HG03442 (cell line): ENCODE data around the gene TEAD1.

ENCODE experiments used
- ATAC-seq: cut with Tn5 transposase; IDR thresholded peaks from one replicate; pipeline ENCODE4 v1.9.1; 2021; ENCODE audit warnings: mild to moderate bottlenecking, moderate library complexity; ENCODE audit not compliant: unreplicated experiment

The TEAD1 gene

GRCh38 chr11:12673924-12674570 is at the start of gene TEAD1:
TSS of gene TEAD1 (plus strand) at chr11:12674421.
- ATAC-seq, result peak; percentile 88

DNA sequence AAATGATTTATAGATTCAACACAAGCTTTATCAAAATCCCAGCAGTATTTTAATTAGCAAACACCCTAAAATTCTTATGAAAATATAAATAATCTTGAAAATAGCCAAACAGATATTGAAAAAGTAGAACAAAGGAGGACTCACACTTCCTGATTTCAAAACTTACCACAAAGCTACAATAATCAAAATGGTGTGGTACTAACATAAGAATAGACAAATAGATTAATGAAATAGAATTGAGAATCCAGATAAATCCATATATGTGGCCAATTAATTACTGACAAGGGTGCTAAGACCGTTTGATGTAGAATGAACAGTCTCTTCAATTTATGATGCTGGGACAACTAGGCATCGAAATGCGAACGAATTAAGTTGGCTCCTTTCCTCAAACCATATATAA is 49.6 kb upstream of the TEAD1 start:
- no peak for ATAC-seq

DNA sequence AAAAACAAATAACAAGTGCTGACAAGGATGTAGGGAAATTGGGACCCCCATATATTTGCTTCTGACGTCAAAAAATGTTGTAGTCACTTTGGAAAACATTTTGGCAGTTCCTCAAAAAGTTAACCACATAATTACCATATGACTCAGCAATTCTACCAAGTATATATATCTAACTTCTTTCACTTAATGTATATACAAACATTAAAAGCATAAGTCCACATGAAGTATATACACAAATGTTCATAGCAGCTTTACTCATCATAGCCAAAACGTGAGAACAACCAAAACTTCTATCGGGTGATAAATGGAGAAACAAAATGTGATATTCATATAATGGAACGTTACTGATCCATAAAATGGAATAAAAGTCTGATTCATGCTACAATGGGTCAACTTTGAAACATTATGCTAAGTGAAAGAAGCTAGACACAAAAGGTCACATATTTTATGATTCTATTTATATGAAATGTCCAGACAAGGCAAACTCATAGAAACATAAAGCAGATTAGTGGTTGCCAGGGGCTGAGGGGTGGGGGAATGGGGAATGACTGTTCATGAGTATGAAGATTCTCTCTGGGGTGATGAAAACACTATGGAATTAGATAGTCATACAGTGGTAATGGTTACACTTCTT is 48.7 kb upstream of the TEAD1 start:
- no peak for ATAC-seq

GRCh38 chr11:12626616-12627015 is 47.6 kb upstream of the TEAD1 start:
- no peak for ATAC-seq

GRCh38 chr11:12628314-12628713 is 45.9 kb upstream of the TEAD1 start:
- ATAC-seq, result no peak

DNA sequence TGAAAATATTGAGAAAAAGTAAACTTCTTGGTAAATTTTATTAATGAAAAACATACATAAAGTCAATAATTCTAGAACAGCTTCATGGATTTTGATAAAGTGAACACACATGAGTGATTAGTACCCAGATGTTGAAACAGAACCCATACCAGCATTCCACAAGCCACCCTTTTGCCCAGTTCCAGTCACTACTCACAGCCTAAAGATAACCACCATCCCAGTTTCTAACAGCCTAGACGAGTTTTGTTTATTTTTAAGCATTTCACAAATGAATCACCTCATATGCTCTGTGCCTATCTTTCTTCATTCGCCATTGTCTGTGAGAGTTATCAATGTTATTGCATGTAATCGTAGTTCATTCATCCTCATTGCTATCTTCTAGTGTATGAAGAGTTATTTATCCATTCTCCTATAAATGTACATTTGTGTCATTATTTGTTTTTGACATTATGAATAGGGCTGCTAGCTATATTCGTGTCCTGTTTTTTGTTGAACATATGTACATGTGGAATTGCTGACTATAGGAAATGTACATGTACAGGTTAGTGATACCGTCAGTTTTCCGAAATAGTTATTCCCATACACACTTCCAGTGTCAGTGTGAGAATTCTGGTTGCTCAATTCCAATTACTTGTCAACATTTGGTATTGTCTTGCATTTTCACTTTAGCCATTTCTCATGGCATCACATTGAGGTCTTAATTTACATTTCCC is 44.5 kb upstream of the TEAD1 start:
- ATAC-seq, result no peak

DNA sequence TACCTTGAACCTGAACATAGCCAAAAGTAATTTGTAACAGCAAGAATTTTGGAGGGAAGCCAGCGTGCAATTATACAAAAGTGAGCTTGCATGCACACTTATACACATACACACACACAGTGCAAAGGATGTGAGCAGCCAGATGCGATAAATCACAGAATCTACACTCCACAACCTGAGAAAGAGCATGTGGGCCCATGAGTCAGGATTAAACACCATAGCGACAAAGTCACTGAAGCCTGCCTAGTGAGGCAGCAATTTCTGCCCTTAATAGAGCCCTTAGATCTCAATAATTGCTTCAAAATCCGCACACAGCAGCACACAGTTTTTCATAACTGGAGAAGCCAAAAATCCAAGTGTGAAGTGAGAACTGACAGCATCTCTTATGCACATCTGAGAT is 42.6 kb upstream of the TEAD1 start:
- ATAC-seq, result no peak

- ATAC-seq, result no peak
Observed at GRCh38 chr11:12634329-12634728, 39.9 kb upstream of the TEAD1 start.

DNA sequence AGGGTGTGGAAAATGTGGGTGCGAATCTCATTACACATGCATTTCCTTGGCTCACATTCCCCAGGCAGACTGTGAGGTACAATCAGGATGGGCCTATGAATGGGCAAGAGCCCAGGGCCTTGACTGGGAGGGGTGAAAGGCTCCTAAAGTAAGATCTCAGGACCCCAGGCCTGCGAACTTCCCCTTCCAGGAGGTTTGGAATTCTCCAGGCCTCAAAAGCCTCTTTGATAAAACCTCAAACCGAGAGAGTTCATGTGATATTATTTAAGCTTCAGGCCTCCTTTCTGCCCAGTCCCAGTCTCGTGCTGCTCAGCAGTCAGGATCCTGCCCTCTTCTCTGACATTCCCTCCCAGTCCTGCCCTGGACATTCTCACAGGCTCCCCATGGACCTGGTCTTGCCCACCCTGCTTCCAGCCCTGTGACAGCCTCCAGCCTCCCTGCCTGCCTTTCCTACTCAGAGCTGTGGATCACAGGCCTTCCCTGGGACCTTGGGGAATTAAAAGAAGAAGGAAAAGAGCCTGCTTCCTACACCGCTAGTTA is 37.3 kb upstream of the TEAD1 start:
- no peak for ATAC-seq

GRCh38 chr11:12639388-12639787 is 34.8 kb upstream of the TEAD1 start:
- ATAC-seq, result no peak

DNA sequence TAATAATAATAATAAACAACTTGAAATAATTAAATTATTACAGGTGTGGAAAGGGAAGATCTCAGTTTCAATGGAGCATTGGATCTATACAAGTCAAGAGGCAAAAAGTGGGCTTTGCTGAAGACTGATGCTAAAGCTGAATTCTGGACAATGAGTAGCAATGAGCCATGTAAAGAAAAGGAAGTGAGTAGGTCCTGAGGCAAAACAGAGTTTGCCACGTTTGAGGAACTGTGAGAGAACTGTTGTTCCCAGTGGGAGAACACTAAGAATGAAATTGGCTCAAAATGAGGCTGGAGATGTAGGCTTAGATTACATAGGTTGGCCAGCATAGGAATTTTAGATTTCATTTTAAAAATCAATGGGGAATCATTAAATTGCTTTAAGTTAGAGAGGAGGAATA is 33.9 kb upstream of the TEAD1 start:
- no peak for ATAC-seq

DNA sequence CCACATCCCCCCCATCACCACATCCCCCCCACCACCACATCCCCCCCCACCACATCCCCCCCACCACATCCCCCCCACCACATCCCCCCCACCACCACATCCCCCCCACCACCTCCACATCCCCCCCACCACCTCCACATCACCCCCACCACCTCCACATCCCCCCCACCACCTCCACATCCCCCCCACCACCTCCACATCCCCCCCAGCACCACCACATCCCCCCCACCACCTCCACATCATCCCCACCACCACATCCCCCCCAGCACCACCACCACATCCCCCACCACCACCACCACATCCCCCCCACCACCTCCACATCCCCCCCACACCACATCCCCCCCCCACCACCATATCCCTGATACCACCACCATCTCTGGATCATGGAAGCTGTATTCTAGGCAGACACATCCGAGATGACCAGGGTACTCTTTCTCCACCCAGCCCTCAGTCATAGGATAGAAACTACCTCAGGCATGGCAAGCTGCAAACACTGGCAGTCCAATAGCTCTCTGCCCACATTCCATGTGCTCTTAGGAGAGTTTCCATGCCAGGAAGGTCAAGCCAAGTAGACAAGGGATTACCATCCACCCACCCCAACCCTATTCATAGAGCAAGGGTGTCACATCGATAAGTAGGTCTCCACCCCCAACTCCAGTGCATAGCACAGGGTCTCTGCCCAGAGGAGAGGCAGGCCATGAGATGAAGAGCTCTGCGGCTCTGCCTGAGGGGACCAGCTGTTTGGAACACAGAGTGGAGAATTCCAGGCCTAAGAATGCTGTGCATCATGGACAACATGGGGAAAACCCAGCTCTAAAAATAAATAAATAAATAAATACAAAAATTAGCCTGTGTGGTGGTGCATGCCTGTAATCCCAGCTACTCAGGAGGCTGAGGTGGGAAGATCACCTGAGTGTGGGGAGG is 33.0 kb upstream of the TEAD1 start:
- no peak for ATAC-seq

- no peak for ATAC-seq
Observed at GRCh38 chr11:12642040-12642439, 32.2 kb upstream of the TEAD1 start.

- ATAC-seq, result no peak
Observed at GRCh38 chr11:12642806-12643428, 31.3 kb upstream of the TEAD1 start.

DNA sequence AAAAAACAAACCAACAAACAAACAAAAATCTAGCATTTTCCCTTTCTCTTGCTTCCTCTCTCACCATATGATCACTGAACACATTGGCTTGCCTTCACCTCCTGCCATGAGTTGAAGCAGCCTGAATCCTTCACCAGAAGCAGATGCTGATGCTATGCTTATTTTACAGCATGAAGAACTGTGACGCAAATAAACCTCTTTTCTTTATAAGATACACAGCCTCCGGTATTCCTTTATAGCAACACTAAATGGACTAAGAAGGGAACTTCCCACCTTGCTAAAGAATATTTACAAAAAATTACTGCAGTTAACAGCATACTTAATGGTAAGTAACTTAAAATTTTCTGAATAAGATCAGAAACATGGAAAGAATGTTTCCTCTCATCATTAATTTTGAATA is 27.7 kb upstream of the TEAD1 start:
- ATAC-seq, result no peak

DNA sequence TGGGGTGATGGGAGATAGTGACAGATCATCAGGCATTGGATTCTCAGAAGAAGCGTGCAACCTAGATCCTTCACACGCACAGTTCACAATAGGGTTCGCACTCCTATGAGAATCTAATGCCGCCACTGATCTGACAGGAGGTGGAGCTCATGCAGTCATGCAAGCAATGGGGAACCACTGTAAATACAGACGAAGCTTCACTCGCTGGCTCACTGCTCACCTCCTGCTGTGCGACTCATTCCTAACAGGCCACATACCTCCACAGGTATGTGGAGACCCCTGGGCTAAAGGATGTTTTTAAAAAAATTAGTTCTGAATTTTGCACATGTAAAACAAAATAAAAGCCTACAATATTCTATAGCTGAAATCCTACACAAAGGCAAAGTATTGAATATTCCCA is 20.5 kb upstream of the TEAD1 start:
- ATAC-seq, result no peak

DNA sequence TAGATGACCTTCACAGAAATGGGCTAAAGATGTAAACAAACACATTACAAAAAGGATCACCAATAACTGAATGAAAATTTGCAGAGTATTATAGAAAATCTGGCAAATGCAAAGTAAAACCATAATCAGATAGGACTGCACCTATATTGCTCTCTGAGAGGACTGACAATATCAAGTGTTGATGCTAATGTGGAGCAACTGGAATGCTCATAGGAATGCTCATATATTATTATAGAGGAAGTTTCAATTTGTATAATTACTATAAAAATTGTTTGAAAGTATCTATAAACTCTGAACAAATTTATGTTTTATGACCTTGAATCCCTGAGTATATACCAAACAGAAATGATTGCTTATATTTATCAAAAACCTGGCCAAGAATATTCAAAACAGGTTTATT is 18.4 kb upstream of the TEAD1 start:
- ATAC-seq, result no peak

GRCh38 chr11:12657336-12657735 is 16.9 kb upstream of the TEAD1 start:
- no peak for ATAC-seq

GRCh38 chr11:12657981-12658380 is 16.2 kb upstream of the TEAD1 start:
- ATAC-seq, result no peak

DNA sequence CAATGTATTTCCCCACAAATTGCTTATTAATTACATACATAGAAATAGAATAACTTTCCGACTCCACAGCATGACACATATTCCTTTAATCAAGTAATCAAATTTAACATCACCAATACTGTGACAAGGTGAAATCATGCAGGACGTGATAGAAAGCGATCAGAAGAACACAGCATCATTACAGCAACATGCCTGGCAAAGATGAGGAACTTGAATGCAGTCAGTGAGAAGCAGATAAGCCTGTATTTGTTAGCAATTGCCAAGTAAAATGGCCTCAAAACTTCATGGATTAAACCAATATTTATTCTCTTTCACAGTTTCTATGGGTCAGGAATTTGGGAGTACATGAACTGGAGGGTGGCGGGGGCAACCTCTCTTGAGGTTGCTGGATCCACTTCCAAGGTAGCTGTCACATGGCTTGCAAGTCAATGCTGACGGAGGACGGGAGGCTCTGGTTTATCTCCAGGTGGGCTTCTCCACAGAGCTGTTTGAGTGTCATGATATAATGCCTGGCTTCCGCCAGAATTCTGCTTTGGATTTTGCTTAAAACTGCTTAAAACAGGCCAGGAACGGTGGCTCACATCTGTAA is 12.0 kb upstream of the TEAD1 start:
- no peak for ATAC-seq
